GM12878 (cell line): ENCODE data around the gene ZFP64. TPM values are rescaled to one million over a fixed set of nuclear protein-coding genes. Genes with fewer than 3 reads are reported as not detected.

Experiments used
- ATAC-seq: fragments of 200-7000 bp; cut with Tn5 transposase; 3 replicates; pipeline ENCODE4 v1.9.1; 2020; ENCODE audit warnings: mild to moderate bottlenecking, moderate library complexity
- BruUV-seq: library from RNA; stranded (reverse); fragments of 400-500 nt; replicated peaks from 2 replicates; lab custom pipeline; 2021; lab: Mats Ljungman, UMichigan
- CTCF ChIA-PET: fragments of 300-600 bp; sonication (Branson Sonifier 250); formaldehyde crosslinking; extraction: SDS; loops from one replicate; lab custom pipeline; 2021; ENCODE audit warnings: inconsistent platforms; lab: Yijun Ruan, JAX
- POLR2A ChIA-PET: fragments of 350-600 bp; formaldehyde crosslinking; extraction: SDS; loops from one replicate; lab custom pipeline; 2021; ENCODE audit warnings: inconsistent platforms; lab: Charles Lee
- RAD21 ChIA-PET: fragments of 300-600 bp; sonication (Branson Sonifier 250); formaldehyde crosslinking; loops from one replicate; lab custom pipeline; 2023; ENCODE audit warnings: antibody characterized with exemption; ENCODE audit not compliant: unreplicated experiment; lab: Charles Lee
- SMC1A ChIA-PET: fragments of 300-600 bp; sonication (Branson Sonifier 250); formaldehyde crosslinking; loops from one replicate; lab custom pipeline; 2023; ENCODE audit not compliant: unreplicated experiment, uncharacterized antibody; lab: Charles Lee
- DNase-seq: peaks from one replicate; pipeline ENCODE4 v3.0.0-alpha.2; 2011; ENCODE audit warnings: low read depth, low spot score
- FAIRE-seq: peaks from 3 replicates; lab custom pipeline; 2011; peaks lifted over from hg19 to GRCh38; lab: Jason Lieb, UNC
- H2AFZ ChIP-seq: 2 replicates; pipeline ENCODE4 v1.6.0; 2011; ENCODE audit warnings: low read depth, low read length, control low read depth; ENCODE audit not compliant: control insufficient read depth
- H3K27ac ChIP-seq: 2 replicates; pipeline ENCODE4 v1.5.1; 2011; ENCODE audit warnings: control low read depth; ENCODE audit not compliant: control insufficient read depth, insufficient read depth
- H3K27me3 ChIP-seq, 2 experiments: replicated peaks in 1 of 2; 2 replicates each; pipeline versions ENCODE4 v1.6.0 to v1.6.1; 2011; ENCODE audit warnings: low read length in 1 of 2; ENCODE audit not compliant: control insufficient read depth in 2 of 2, insufficient read depth in 2 of 2
- H3K36me3 ChIP-seq, 2 experiments: 2 replicates each; pipeline ENCODE4 v1.5.1; 2011; ENCODE audit warnings: low read length in 1 of 2; ENCODE audit not compliant: control insufficient read depth in 2 of 2, insufficient read depth in 2 of 2
- H3K4me1 ChIP-seq: 2 replicates; pipeline ENCODE4 v1.6.1; 2011; ENCODE audit warnings: mild to moderate bottlenecking, low read length, moderate library complexity, mixed read lengths; ENCODE audit not compliant: control insufficient read depth, insufficient read depth
- H3K4me2 ChIP-seq: 2 replicates; pipeline ENCODE4 v1.6.0; 2011; ENCODE audit warnings: control low read depth; ENCODE audit not compliant: control insufficient read depth, insufficient read depth
- H3K4me3 ChIP-seq: fragments of 200-600 bp; sonication (generic); 2 replicates; pipeline ENCODE4 v1.5.1; 2016
- H3K79me2 ChIP-seq: 2 replicates; pipeline ENCODE4 v1.6.0; 2011; ENCODE audit warnings: low read length; ENCODE audit not compliant: control insufficient read depth, insufficient read depth
- H3K9ac ChIP-seq: 2 replicates; pipeline ENCODE4 v1.8.0; 2011; ENCODE audit warnings: low read length, control low read depth, mixed read lengths; ENCODE audit not compliant: control insufficient read depth, insufficient read depth
- H3K9me3 ChIP-seq: replicated peaks from 3 replicates; pipeline ENCODE4 v1.5.1; 2011; ENCODE audit warnings: mild to moderate bottlenecking, low read length; ENCODE audit not compliant: control insufficient read depth, insufficient read depth
- H4K20me1 ChIP-seq: 2 replicates; pipeline ENCODE4 v1.6.0; 2011; ENCODE audit not compliant: control insufficient read depth, insufficient read depth
- BHLHE40 ChIP-seq, 2 experiments: fragments of 450-650 bp in 1 of 2; IDR thresholded peaks; 2 replicates each; pipeline ENCODE4 v1.6.1; 2011 to 2017; ENCODE audit warnings: low read depth in 2 of 2, borderline replicate concordance in 1 of 2, improper control_type of control experiment in 1 of 2, low read length in 1 of 2, mild to moderate bottlenecking in 1 of 2
- CTCF ChIP-seq, 3 experiments: IDR thresholded peaks in 2 of 3; conservative IDR thresholded peaks in 1 of 3; 2 replicates each; pipeline ENCODE4 v1.5.1; 2011; ENCODE audit warnings: low read depth in 3 of 3, low read length in 3 of 3, mild to moderate bottlenecking in 3 of 3, control low read depth in 2 of 3, moderate library complexity in 2 of 3, inconsistent platforms in 1 of 3, mixed read lengths in 1 of 3; ENCODE audit not compliant: control insufficient read depth in 2 of 3, insufficient read depth in 1 of 3; ENCODE audit errors: extremely low read depth in 1 of 3
- HSF1 ChIP-seq: fragments of 150-350 bp; IDR thresholded peaks from 2 replicates; pipeline ENCODE4 v1.6.1; 2014; ENCODE audit warnings: mild to moderate bottlenecking, low read depth, low read length
- NFIC ChIP-seq: IDR thresholded peaks from 2 replicates; pipeline ENCODE4 v1.6.1; 2012; ENCODE audit warnings: low read depth, mild to moderate bottlenecking, inconsistent platforms, low read length, moderate library complexity
- RAD21 ChIP-seq: IDR thresholded peaks from 2 replicates; pipeline ENCODE4 v1.6.1; 2011; ENCODE audit warnings: mild to moderate bottlenecking, low read depth, low read length, moderate library complexity; ENCODE audit not compliant: insufficient read depth
- ZBTB11 ChIP-seq: fragments of 450-650 bp; formaldehyde crosslinking; IDR thresholded peaks from 2 replicates; pipeline ENCODE4 v1.5.0; 2022; ENCODE audit warnings: mild to moderate bottlenecking, missing genetic modification characterization
- WGBS: methylation state at CpG from one replicate; pipeline ENCODE4 v1.1.6; 2016; ENCODE audit warnings: low lambda C conversion rate; ENCODE audit not compliant: insufficient replicate concordance, insufficient coverage; ENCODE audit errors: missing lambda C conversion rate; 5-methylcytosine and 5-hydroxymethylcytosine counted together
- in situ Hi-C: fragments of 300-500 bp; cut with MboI; formaldehyde crosslinking; loops from 9 replicates; pipeline ENCODE4 v1.14.3; 2018; ENCODE audit warnings: mixed read lengths
- intact Hi-C: fragments of 100-400 bp; cut with micrococcal nuclease; formaldehyde crosslinking; loops from one replicate; pipeline ENCODE4 v1.14.2; 2022; ENCODE audit not compliant: unreplicated experiment
- polyA plus RNA-seq, 11 experiments: library from polyadenylated mRNA; depleted of rRNA in 4 of 11; unstranded in 6 of 11; stranded (reverse) in 5 of 11; fragments of >200 nt; fragmentation: Nextera tagmentation in 4 of 11; fragmentation: Illumina TruSeq in 1 of 11; extraction: Ambion mirVana in 4 of 11; extraction: Trizol in 1 of 11; gene quantifications; 1 replicate in 1 of 11; 2 replicates in 10 of 11; pipeline versions ENCODE4 v1.2.1 to v1.2.3, GENCODE V29; 2011 to 2016; ENCODE audit warnings: inconsistent platforms in 2 of 11, missing spikeins in 2 of 11, low read depth in 1 of 11
- total RNA-seq, 4 experiments: library from RNA; depleted of rRNA in 3 of 4; stranded (reverse); fragments of >200 nt in 3 of 4; fragmentation: Illumina TruSeq in 1 of 4; extraction: Trizol in 1 of 4; gene quantifications; 2 replicates each; pipeline versions ENCODE4 v1.2.1 to v1.2.3, GENCODE V29; 2013 to 2021

ZFP64 gene
- total and polyA plus RNA-seq, 10 of the 15 experiments (the other 5 are each of a cell fraction or from before 2014, with no cell fraction given): 2.3 to 21.8 (median 11.8) TPM

GRCh38 chr20:52239102-52239501 lies 47.5 kb upstream of the ZFP64 start:
- no peaks in the 10 kb centered on the region for H3K9me3 ChIP-seq
- TF ChIP-seq HSF1 (no peak), RAD21 (no peak), BHLHE40 (IDR thresholded peaks at IDR 0.05; ENCODE audit: borderline replicate concordance in 1 of 2, low read depth in 2 of 2, low read length in 1 of 2) (no peak), NFIC (no peak), CTCF (IDR thresholded peaks at IDR 0.05 in 2 of 3, conservative IDR thresholded peaks at IDR 0.05 in 1 of 3; ENCODE audit: control insufficient read depth in 2 of 3, extremely low read depth in 1 of 3, insufficient read depth in 1 of 3, low read depth in 3 of 3, low read length in 3 of 3) (no peak), ZBTB11 (CRISPR knock-in tag) (no peak)
- TF ChIP-seq, all 136 proteins: peak for 0
- ATAC-seq (no peak), DNase-seq (no peak), FAIRE-seq (no peak)
- in situ Hi-C loops: no loop called here
- Histone ChIP-seq H3K4me3 (no peak overlapping the region), H3K36me3 (no peaks in the 10 kb centered on the region), H3K4me1 (no peaks in the 10 kb centered on the region), H2AFZ (no peak overlapping the region), H3K27me3 (no peaks in the 10 kb centered on the region), H3K79me2 (no peaks in the 10 kb centered on the region), H4K20me1 (no peaks in the 10 kb centered on the region), H3K27ac (no peak overlapping the region), H3K9ac (no peak overlapping the region), H3K4me2 (no peak overlapping the region)
- BruUV-seq: no TSS peak
- intact Hi-C loops: no loop called here
- ChIA-PET CTCF (interaction anchor here (3.7 kb wide), 1 partner anchor 111 kb away, joined by 12 read pairs; no protein-coding TSS in a partner anchor), POLR2A (no interaction called here), RAD21 (no interaction called here), SMC1A (interaction anchor here (0.7 kb wide), 1 partner anchor 9 kb away, joined by 3 read pairs; no protein-coding TSS in a partner anchor)
- 44% methylated on average over 2 of the region's 2 CpGs for WGBS
